GM12878 (cell line): ENCODE data around the gene MAPK8IP1.

Experiments
- CBX3 ChIP-seq: fragments of 200-600 bp; sonication (generic); IDR thresholded peaks from 2 replicates; pipeline ENCODE4 v1.6.1; 2016; ENCODE audit warnings: low read depth, borderline replicate concordance
- CREM ChIP-seq: IDR thresholded peaks from 2 replicates; pipeline ENCODE4 v1.6.1; 2014; ENCODE audit warnings: antibody characterized with exemption, low read depth
- CTCF ChIP-seq, 3 experiments: IDR thresholded peaks in 2 of 3; conservative IDR thresholded peaks in 1 of 3; 2 replicates each; pipeline ENCODE4 v1.5.1; 2011; ENCODE audit warnings: low read depth in 3 of 3, low read length in 3 of 3, mild to moderate bottlenecking in 3 of 3, control low read depth in 2 of 3, moderate library complexity in 2 of 3, inconsistent platforms in 1 of 3, mixed read lengths in 1 of 3; ENCODE audit not compliant: control insufficient read depth in 2 of 3, insufficient read depth in 1 of 3; ENCODE audit errors: extremely low read depth in 1 of 3
- EP300 ChIP-seq, 2 experiments: fragments of 150-350 bp in 1 of 2; IDR thresholded peaks; 2 replicates each; pipeline ENCODE4 v1.6.1; 2011 to 2012; ENCODE audit warnings: low read depth in 2 of 2, low read length in 2 of 2, borderline replicate concordance in 1 of 2, improper control_type of control experiment in 1 of 2, inconsistent platforms in 1 of 2; ENCODE audit not compliant: control insufficient read depth in 1 of 2
- KDM1A ChIP-seq: fragments of 200-600 bp; sonication (generic); IDR thresholded peaks from 2 replicates; pipeline ENCODE4 v1.6.1; 2016; ENCODE audit warnings: borderline replicate concordance
- LARP7 ChIP-seq: fragments of 450-650 bp; IDR thresholded peaks from 2 replicates; pipeline ENCODE4 v1.6.1; 2017; ENCODE audit warnings: mild to moderate bottlenecking
- NFIC ChIP-seq: IDR thresholded peaks from 2 replicates; pipeline ENCODE4 v1.6.1; 2012; ENCODE audit warnings: low read depth, mild to moderate bottlenecking, inconsistent platforms, low read length, moderate library complexity
- POLR2A ChIP-seq: IDR thresholded peaks from 2 replicates; pipeline ENCODE4 v1.6.1; 2011; ENCODE audit warnings: low read depth, mild to moderate bottlenecking, low read length
- POLR2AphosphoS2 ChIP-seq: IDR thresholded peaks from 2 replicates; pipeline ENCODE4 v1.6.1; 2011; ENCODE audit warnings: low read depth, mild to moderate bottlenecking, low read length, improper control_type of control experiment, moderate library complexity
- STAT1 ChIP-seq: fragments of 450-650 bp; conservative IDR thresholded peaks from 2 replicates; pipeline ENCODE4 v1.6.1; 2014; ENCODE audit warnings: antibody characterized with exemption, mild to moderate bottlenecking

- TF ChIP-seq STAT1 (no peak), POLR2AphosphoS2 (no peak), CBX3 (no peak), LARP7 (no peak), CTCF (IDR thresholded peaks at IDR 0.05 in 2 of 3, conservative IDR thresholded peaks at IDR 0.05 in 1 of 3; ENCODE audit: control insufficient read depth in 2 of 3, extremely low read depth in 1 of 3, insufficient read depth in 1 of 3, low read depth in 3 of 3, low read length in 3 of 3) (no peak), POLR2A (no peak), CREM (no peak), KDM1A (no peak), NFIC (no peak), EP300 (IDR thresholded peaks at IDR 0.05; ENCODE audit: borderline replicate concordance in 1 of 2, control insufficient read depth in 1 of 2, low read depth in 2 of 2, low read length in 2 of 2) (no peak)
These were observed 33.7 kb downstream of the MAPK8IP1 start for GRCh38 chr11:45918962-45919675.
